Naive thymus-derived CD4-positive, alpha-beta T cell (primary cell): ENCODE measurements around the gene TMC5. TPM values are rescaled to one million over a fixed set of nuclear protein-coding genes. Genes with fewer than 3 reads are reported as not detected.

ENCODE experiments used
- ATAC-seq: fragments of 150-1000 bp; cut with Tn5 transposase; 2 replicates; pipeline ENCODE4 v1.10.0; 2021; ENCODE audit warnings: mild to moderate bottlenecking, moderate library complexity
- CTCF ChIA-PET: fragments of 350-600 bp; sonication (Branson Sonifier 250); formaldehyde crosslinking; loops from one replicate; lab custom pipeline; 2021; ENCODE audit warnings: antibody characterized with exemption; lab: Charles Lee
- POLR2A ChIA-PET: fragments of 350-600 bp; sonication (Branson Sonifier 250); formaldehyde crosslinking; loops from one replicate; lab custom pipeline; 2021; ENCODE audit warnings: antibody characterized with exemption, inconsistent platforms; lab: Charles Lee
- DNase-seq, 9 donors: peaks; one replicate each; pipeline versions ENCODE4 v3.0.0 to v3.0.0-alpha.2; 2020 to 2022; ENCODE audit warnings: mixed read lengths in 1 of 9
- H3K27ac ChIP-seq: one replicate; pipeline ENCODE4 v1.7.0; 2013; ENCODE audit warnings: mild to moderate bottlenecking, low read depth, low read length, moderate library complexity
- H3K27me3 ChIP-seq, 2 donors: one replicate each; pipeline ENCODE4 v1.7.0; 2013; ENCODE audit warnings: low read length in 2 of 2, mild to moderate bottlenecking in 2 of 2, moderate library complexity in 2 of 2; ENCODE audit not compliant: control insufficient read depth in 2 of 2, insufficient read depth in 2 of 2
- H3K36me3 ChIP-seq, 3 experiments: 1 replicate in 2 of 3; 2 replicates in 1 of 3; pipeline ENCODE4 v1.7.0; 2013; ENCODE audit warnings: low read length in 3 of 3, mild to moderate bottlenecking in 3 of 3, moderate library complexity in 1 of 3; ENCODE audit not compliant: insufficient read depth in 3 of 3, control insufficient read depth in 2 of 3
- H3K4me1 ChIP-seq, 2 donors: one replicate each; pipeline ENCODE4 v1.7.0; 2013; ENCODE audit warnings: low read length in 2 of 2, mild to moderate bottlenecking in 2 of 2, moderate library complexity in 1 of 2; ENCODE audit not compliant: control insufficient read depth in 2 of 2, insufficient read depth in 2 of 2
- H3K4me3 ChIP-seq: 2 replicates; pipeline ENCODE4 v1.7.0; 2013; ENCODE audit warnings: mild to moderate bottlenecking, low read length
- H3K9me3 ChIP-seq, 3 experiments: 1 replicate in 2 of 3; 2 replicates in 1 of 3; pipeline ENCODE4 v1.7.0; 2013; ENCODE audit warnings: low read length in 3 of 3; ENCODE audit not compliant: control insufficient read depth in 2 of 3
- H3K27ac Mint-ChIP-seq, 9 donors: one replicate each; pipeline ENCODE4 v1.8.0; 2020 to 2022; ENCODE audit warnings: mixed read lengths in 9 of 9, mild to moderate bottlenecking in 8 of 9, moderate library complexity in 5 of 9, inconsistent platforms in 2 of 9
- H3K27me3 Mint-ChIP-seq, 5 donors: one replicate each; pipeline ENCODE4 v1.8.0; 2021 to 2022; ENCODE audit warnings: mixed read lengths in 5 of 5, mild to moderate bottlenecking in 1 of 5
- H3K36me3 Mint-ChIP-seq, 5 donors: one replicate each; pipeline ENCODE4 v1.8.0; 2020 to 2022; ENCODE audit warnings: mixed read lengths in 5 of 5, mild to moderate bottlenecking in 3 of 5, inconsistent platforms in 1 of 5
- H3K4me1 Mint-ChIP-seq, 7 donors: one replicate each; pipeline ENCODE4 v1.8.0; 2020 to 2022; ENCODE audit warnings: mixed read lengths in 7 of 7, mild to moderate bottlenecking in 3 of 7, inconsistent platforms in 1 of 7
- H3K4me3 Mint-ChIP-seq, 10 donors: one replicate each; pipeline ENCODE4 v1.8.0; 2020 to 2022; ENCODE audit warnings: mild to moderate bottlenecking in 10 of 10, mixed read lengths in 10 of 10, moderate library complexity in 6 of 10, inconsistent platforms in 2 of 10
- H3K9me3 Mint-ChIP-seq, 11 donors: one replicate each; pipeline ENCODE4 v1.8.0; 2020 to 2022; ENCODE audit warnings: mixed read lengths in 11 of 11, mild to moderate bottlenecking in 4 of 11, inconsistent platforms in 1 of 11, moderate library complexity in 1 of 11
- intact Hi-C, 2 donors: fragments of 100-400 bp; cut with micrococcal nuclease; formaldehyde crosslinking; loops; one replicate each; pipeline ENCODE4 v1.15.1; 2023
- polyA plus RNA-seq, 2 donors: library from polyadenylated mRNA; unstranded; fragments of 300-500 nt; fragmentation: Illumina TruSeq; gene quantifications; one replicate each; pipeline ENCODE4 v1.2.3, GENCODE V29; 2021
- total RNA-seq, 6 experiments: library from RNA in 5 of 6; stranded (reverse) in 5 of 6; gene quantifications; 1 replicate in 5 of 6; 2 replicates in 1 of 6; pipeline ENCODE4 v1.2.3 and lab custom pipeline; 2021 to 2026

Gene TMC5
- total and polyA plus RNA-seq, 7 experiments from 2014 or later, result not detected

DNA sequence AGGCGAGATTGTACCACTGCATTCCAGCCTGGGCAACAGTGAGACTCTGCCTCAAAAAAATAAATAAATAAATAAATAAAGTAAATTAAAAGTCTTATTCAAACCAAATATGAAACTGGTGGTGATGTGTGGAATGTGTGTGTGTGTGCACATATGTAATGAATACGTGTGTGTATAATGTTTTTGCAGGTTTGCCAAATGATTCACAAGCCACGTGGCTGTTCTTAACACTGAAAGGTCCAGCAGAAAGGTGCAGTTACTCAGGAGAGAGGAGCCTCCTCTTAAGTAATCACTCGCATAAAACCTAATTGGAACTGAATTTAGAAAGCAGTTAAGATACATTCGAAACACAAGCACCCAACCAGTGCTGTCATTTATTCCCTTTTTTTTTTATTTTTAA is 81.3 kb downstream of the TMC5 start:
- Mint-ChIP-seq H3K27me3 (no peaks in the 10 kb centered on the region), H3K9me3 (no peaks in the 10 kb centered on the region), H3K4me1 (peaks cover 2 to 4% (median 3%) of the 10 kb centered on the region in 7 donors), H3K4me3 (no peak overlapping the region), H3K27ac (no peak overlapping the region), H3K36me3 (peaks cover under 1 to 53% (median 18%) of the 10 kb centered on the region in 5 donors)
- DNase-seq, result no peak
- no peak for ATAC-seq
- H3K36me3 ChIP-seq, result peaks cover 3 to 36% (median 8%) of the 10 kb centered on the region in 3 experiments
- no peak overlapping the region for H3K4me3 ChIP-seq
- no peaks in the 10 kb centered on the region for H3K9me3 ChIP-seq
- ChIA-PET CTCF (no interaction called here), POLR2A (no interaction called here)
- H3K4me1 ChIP-seq, result no peaks in the 10 kb centered on the region
- no peak overlapping the region for H3K27ac ChIP-seq
- H3K27me3 ChIP-seq, result no peaks in the 10 kb centered on the region
- intact Hi-C loops, result no loop called here

DNA sequence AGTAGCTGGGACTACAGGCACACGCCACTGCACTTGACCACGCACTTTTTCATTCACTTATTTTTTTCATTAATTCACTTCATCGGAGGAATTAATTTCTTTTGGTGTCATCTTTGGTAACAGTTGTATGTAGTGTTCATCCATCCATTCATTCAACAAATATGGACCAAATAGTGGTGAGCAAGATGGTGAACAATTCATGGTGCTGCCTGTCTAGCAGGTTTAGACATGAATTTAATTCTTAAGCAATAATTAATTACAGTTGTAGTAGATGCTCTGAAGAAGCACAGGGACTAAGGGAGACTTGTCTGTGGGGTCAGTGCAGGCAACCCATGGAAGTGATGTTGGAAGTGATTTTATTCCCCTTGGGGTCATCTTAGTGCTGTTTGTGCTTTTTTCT is 81.8 kb downstream of the TMC5 start:
- H3K27ac ChIP-seq, result no peak overlapping the region
- no peak overlapping the region for H3K4me3 Mint-ChIP-seq
- no peaks in the 10 kb centered on the region for H3K4me1 Mint-ChIP-seq
- ChIA-PET POLR2A (no interaction called here), CTCF (no interaction called here)
- H3K9me3 ChIP-seq, result no peaks in the 10 kb centered on the region
- no peaks in the 10 kb centered on the region for H3K9me3 Mint-ChIP-seq
- intact Hi-C loops, result no loop called here
- H3K36me3 Mint-ChIP-seq, result peaks cover 3 to 55% (median 18%) of the 10 kb centered on the region in 5 donors
- no peaks in the 10 kb centered on the region for H3K27me3 ChIP-seq
- ATAC-seq (no peak), DNase-seq (no peak)
- H3K36me3 ChIP-seq, result peaks cover 3 to 40% (median 8%) of the 10 kb centered on the region in 3 experiments
- H3K27ac Mint-ChIP-seq, result peak overlapping the region in 1 of 9 donors; percentile 16
- H3K27me3 Mint-ChIP-seq, result no peaks in the 10 kb centered on the region
- no peaks in the 10 kb centered on the region for H3K4me1 ChIP-seq
- no peak overlapping the region for H3K4me3 ChIP-seq

DNA sequence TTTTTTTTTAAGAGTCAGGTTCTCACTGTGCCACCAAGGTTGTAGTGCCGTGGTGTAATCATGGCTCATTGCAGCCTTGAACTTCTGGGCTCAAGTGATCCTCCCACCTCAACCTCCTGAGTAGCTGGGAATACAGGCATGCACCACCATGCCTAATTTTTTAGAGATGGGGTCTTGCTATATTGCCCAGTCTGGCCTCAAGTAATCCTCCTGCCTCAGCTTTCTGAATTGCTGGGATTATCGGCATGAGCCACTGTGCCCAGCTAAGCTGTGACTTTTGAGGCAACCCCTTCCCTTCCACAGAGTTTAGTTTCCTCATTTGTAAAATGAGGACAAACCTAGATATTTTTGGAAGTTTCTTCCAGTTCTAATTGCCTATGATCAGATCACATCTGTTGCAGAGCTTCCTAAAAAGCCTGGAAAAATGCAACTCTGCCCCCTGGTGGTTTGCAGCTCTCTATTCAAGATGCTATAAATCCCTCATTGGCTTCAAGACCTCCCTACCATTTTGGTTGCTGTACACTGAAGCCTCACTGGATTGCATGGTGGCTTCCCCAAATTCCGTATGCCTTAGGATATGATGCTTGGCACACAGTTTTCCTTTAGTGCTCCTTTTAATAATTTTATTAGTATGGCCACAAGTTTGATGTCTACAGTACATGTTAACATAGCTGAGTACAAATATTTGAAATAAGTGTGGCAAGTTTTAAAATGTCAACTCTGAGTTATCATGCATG is 84.9 kb downstream of the TMC5 start:
- H3K4me3 ChIP-seq, result no peak overlapping the region
- peaks cover 9 to 69% (median 32%) of the 10 kb centered on the region in 5 donors for H3K36me3 Mint-ChIP-seq
- no peaks in the 10 kb centered on the region for H3K9me3 ChIP-seq
- DNase-seq, result peak in 8 of 9 donors; percentile 23 to 59 (median 48)
- POLR2A ChIA-PET, result no interaction called here
- peak; percentile 71 for ATAC-seq
- H3K36me3 ChIP-seq, result peaks cover 3 to 58% (median 8%) of the 10 kb centered on the region in 3 experiments
- no peaks in the 10 kb centered on the region for H3K27me3 ChIP-seq
- no peaks in the 10 kb centered on the region for H3K4me1 ChIP-seq
- CTCF ChIA-PET, result interaction anchor here (0.6 to 2.1 kb wide), 12 partner anchors 12 to 434 kb away, joined by 3 to 13 read pairs (median 4); partner anchors contain the start of gene CCP110
- H3K27me3 Mint-ChIP-seq, result no peaks in the 10 kb centered on the region
- no peak overlapping the region for H3K27ac ChIP-seq
- no peaks in the 10 kb centered on the region for H3K9me3 Mint-ChIP-seq
- H3K4me3 Mint-ChIP-seq, result no peak overlapping the region
- H3K4me1 Mint-ChIP-seq, result no peaks in the 10 kb centered on the region
- no peak overlapping the region for H3K27ac Mint-ChIP-seq
- intact Hi-C loops, result loop anchor here in 1 of 2 donors (1.0 to 5.0 kb wide), 3 partner anchors 113 to 1315 kb away; no protein-coding TSS in a partner anchor

DNA sequence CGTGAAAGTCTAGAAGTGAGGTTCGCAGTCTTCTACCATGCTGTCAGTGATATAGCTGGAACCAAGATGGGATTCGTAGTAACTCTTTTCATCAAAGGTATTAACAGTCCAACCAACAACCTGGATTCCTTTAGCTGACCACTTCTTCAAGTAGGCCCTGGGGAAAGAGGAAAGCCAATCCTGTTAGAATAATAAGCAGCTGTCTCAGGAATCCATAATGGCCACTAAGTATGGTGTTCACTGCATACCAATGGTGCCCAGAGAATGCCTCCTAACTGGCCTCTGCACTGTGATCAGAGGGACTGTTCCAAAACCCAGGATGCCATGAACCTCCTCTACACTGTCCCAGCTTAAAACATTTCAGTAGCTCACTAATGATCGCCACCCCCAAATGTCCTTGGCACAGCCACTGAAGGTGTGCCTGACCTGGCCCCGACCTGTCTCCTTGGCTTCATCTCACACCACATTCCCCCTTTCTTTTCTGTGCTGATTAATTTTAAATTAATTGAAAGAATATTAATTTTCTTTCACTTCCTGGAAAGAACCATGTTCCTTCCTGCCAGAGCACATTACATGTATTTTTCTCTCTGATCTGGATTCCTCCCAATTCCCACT is 85.9 kb downstream of the TMC5 start:
- Mint-ChIP-seq H3K27ac (peak overlapping the region in 1 of 9 donors; percentile 32), H3K4me3 (no peak overlapping the region), H3K36me3 (peaks cover 9 to 64% (median 32%) of the 10 kb centered on the region in 5 donors), H3K4me1 (no peaks in the 10 kb centered on the region), H3K9me3 (no peaks in the 10 kb centered on the region), H3K27me3 (no peaks in the 10 kb centered on the region)
- H3K4me3 ChIP-seq, result no peak overlapping the region
- H3K27me3 ChIP-seq, result no peaks in the 10 kb centered on the region
- H3K4me1 ChIP-seq, result no peaks in the 10 kb centered on the region
- ChIA-PET POLR2A (interaction anchor here (1.0 kb wide), 1 partner anchor 11 kb away, joined by 3 read pairs; no protein-coding TSS in a partner anchor), CTCF (interaction anchor here (0.6 to 2.1 kb wide), 8 partner anchors 11 to 1312 kb away, joined by 3 to 13 read pairs (median 4); no protein-coding TSS in a partner anchor)
- ATAC-seq (no peak), DNase-seq (no peak)
- H3K9me3 ChIP-seq, result no peaks in the 10 kb centered on the region
- no peak overlapping the region for H3K27ac ChIP-seq
- H3K36me3 ChIP-seq, result peaks cover 3 to 62% (median 8%) of the 10 kb centered on the region in 3 experiments
- intact Hi-C loops, result loop anchor here in 1 of 2 donors (5.0 kb wide), 1 partner anchor 1314 kb away; no protein-coding TSS in a partner anchor

DNA sequence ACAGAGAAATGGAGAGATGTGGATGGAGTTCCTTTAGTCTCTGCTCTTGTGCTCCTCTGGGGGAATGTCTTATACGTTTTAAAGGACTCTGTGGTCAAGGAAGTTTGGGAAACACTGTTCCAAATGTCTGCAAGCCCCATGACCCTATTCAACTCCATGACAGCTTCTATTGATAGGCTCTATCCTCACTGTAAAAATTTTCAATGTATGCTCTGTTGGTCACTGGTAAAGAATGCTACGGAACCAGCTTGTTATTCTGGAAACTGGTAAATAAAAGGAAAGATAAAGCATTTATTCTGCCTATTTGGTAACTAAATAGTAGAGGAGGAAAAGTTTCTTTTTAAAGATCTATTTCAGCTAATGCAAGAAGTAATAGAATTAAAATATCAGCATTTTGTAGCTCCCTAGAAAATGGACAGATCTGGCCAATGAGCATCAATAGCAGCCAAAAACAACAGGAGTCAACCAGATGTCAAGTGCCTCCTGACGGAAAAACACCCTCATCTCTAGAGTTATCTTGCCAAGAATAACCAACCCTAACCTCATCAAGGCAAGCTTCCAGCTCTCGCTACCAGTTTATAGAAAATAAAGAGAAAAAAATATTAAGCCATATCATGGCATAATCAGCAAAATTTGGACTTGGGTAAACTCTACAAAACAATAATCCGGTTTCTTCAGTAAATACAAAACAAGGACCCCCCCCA is 88.1 kb downstream of the TMC5 start:
- ATAC-seq, result no peak
- Mint-ChIP-seq H3K9me3 (no peaks in the 10 kb centered on the region), H3K36me3 (peaks cover 9 to 48% (median 32%) of the 10 kb centered on the region in 5 donors), H3K4me3 (no peak overlapping the region), H3K27ac (peak overlapping the region in 2 of 9 donors; percentile 16 to 26), H3K27me3 (no peaks in the 10 kb centered on the region), H3K4me1 (peaks cover 0 to 1% (median 0%) of the 10 kb centered on the region in 7 donors)
- no peaks in the 10 kb centered on the region for H3K9me3 ChIP-seq
- H3K27ac ChIP-seq, result no peak overlapping the region
- CTCF ChIA-PET, result interaction anchor here (0.8 to 1.4 kb wide), 2 partner anchors 419 to 420 kb away, joined by 3 to 4 read pairs; no protein-coding TSS in a partner anchor
- DNase-seq, result no peak
- POLR2A ChIA-PET, result no interaction called here
- peaks cover 3 to 53% (median 8%) of the 10 kb centered on the region in 3 experiments for H3K36me3 ChIP-seq
- intact Hi-C loops, result no loop called here
- no peaks in the 10 kb centered on the region for H3K4me1 ChIP-seq
- no peak overlapping the region for H3K4me3 ChIP-seq
- no peaks in the 10 kb centered on the region for H3K27me3 ChIP-seq

DNA sequence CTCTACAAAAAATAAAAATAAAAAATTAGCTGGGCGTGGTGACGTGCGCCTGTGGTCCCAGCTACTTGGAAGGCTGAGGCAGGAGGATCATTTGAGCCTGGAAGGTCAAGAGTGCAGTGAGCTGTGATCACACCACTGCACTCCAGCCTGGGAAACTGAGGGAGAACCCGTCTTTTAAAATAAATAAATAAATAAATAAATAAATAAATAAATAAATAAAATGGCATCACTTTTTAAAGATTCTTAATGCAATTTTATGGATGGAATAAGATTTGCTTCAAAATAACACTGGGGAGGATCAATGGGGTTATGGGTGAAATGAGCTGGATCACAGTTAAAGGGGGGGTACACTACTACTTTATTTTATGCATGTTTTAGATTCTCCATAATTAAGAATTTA is 89.3 kb downstream of the TMC5 start:
- Histone ChIP-seq H3K4me3 (no peak overlapping the region), H3K27me3 (no peaks in the 10 kb centered on the region), H3K36me3 (peaks cover 2 to 51% (median 3%) of the 10 kb centered on the region in 3 experiments), H3K27ac (no peak overlapping the region), H3K4me1 (no peaks in the 10 kb centered on the region), H3K9me3 (no peaks in the 10 kb centered on the region)
- POLR2A ChIA-PET, result no interaction called here
- CTCF ChIA-PET, result no interaction called here
- Mint-ChIP-seq H3K27ac (no peak overlapping the region), H3K4me1 (peaks cover 0 to 5% (median 3%) of the 10 kb centered on the region in 7 donors), H3K9me3 (no peaks in the 10 kb centered on the region), H3K36me3 (peaks cover 9 to 41% (median 34%) of the 10 kb centered on the region in 5 donors), H3K27me3 (no peaks in the 10 kb centered on the region), H3K4me3 (no peak overlapping the region)
- intact Hi-C loops, result no loop called here
- DNase-seq (no peak), ATAC-seq (no peak)
